Heart left ventricle (tissue), 16 donors: ENCODE data around the gene SSNA1. TPM values are rescaled to one million over a fixed set of nuclear protein-coding genes. Genes with fewer than 3 reads are reported as not detected.

ENCODE experiments used
- ATAC-seq, 4 donors: fragments of 200-7000 bp; cut with Tn5 transposase; one replicate each; pipeline ENCODE4 v1.9.1; 2020 to 2022; ENCODE audit warnings: moderate library complexity in 4 of 4, mild to moderate bottlenecking in 3 of 4, moderate number of reproducible peaks in 1 of 4
- DNase-seq, 5 donors: peaks; one replicate each; pipeline ENCODE4 v3.0.0-alpha.2; 2020
- H3K27ac ChIP-seq, 12 donors: fragments of 200-600 bp; sonication (generic) in 4 of 12; one replicate each; pipeline versions ENCODE4 v1.5.0 to v1.8.0; 2016 to 2022; ENCODE audit warnings: mild to moderate bottlenecking in 2 of 12
- H3K27me3 ChIP-seq, 9 donors: fragments of 200-600 bp; sonication (generic) in 2 of 9; one replicate each; pipeline versions ENCODE4 v1.5.1 to v1.8.0; 2016 to 2022; ENCODE audit warnings: mild to moderate bottlenecking in 3 of 9
- H3K36me3 ChIP-seq, 9 donors: fragments of 200-600 bp; sonication (generic) in 2 of 9; one replicate each; pipeline versions ENCODE4 v1.5.0 to v1.8.0; 2018 to 2022; ENCODE audit warnings: mild to moderate bottlenecking in 2 of 9
- H3K4me1 ChIP-seq, 12 donors: fragments of 200-600 bp; sonication (generic) in 4 of 12; one replicate each; pipeline versions ENCODE4 v1.5.0 to v1.8.0; 2016 to 2022; ENCODE audit warnings: mild to moderate bottlenecking in 3 of 12
- H3K4me3 ChIP-seq, 12 donors: fragments of 200-600 bp; sonication (generic) in 4 of 12; one replicate each; pipeline versions ENCODE4 v1.5.0 to v1.8.0; 2017 to 2022; ENCODE audit warnings: mild to moderate bottlenecking in 9 of 12, moderate library complexity in 4 of 12
- H3K9me3 ChIP-seq, 12 donors: fragments of 200-600 bp; sonication (generic) in 4 of 12; one replicate each; pipeline versions ENCODE4 v1.5.0 to v1.8.0; 2016 to 2022; ENCODE audit warnings: mild to moderate bottlenecking in 1 of 12
- CTCF ChIP-seq, 12 donors: fragments of 200-600 bp; sonication (generic) in 4 of 12; IDR thresholded peaks; one replicate each; pipeline versions ENCODE4 v1.5.0 to v1.8.0; 2018 to 2022; ENCODE audit warnings: antibody characterized with exemption in 12 of 12, mild to moderate bottlenecking in 5 of 12
- POLR2A ChIP-seq, 2 donors: fragments of 450-650 bp; IDR thresholded peaks; one replicate each; pipeline ENCODE4 v1.6.1; 2017; ENCODE audit warnings: antibody characterized with exemption in 2 of 2, mild to moderate bottlenecking in 2 of 2, moderate library complexity in 2 of 2
- WGBS, 4 donors: extraction: QIAGEN DNeasy Blood & Tissue Kit in 2 of 4; methylation state at CpG; one replicate each; pipeline versions ENCODE4 v1.1.5 to v1.1.7; 2013 to 2018; 5-methylcytosine and 5-hydroxymethylcytosine counted together
- intact Hi-C, 10 donors: fragments of 100-400 bp; cut with DNase I; formaldehyde crosslinking; loops; one replicate each; pipeline versions ENCODE4 v1.11.1 to v1.14.2; 2022
- polyA plus RNA-seq, 2 donors: library from polyadenylated mRNA; stranded (reverse); fragments of 200-250 nt; gene quantifications; one replicate each; pipeline ENCODE4 v1.2.3, GENCODE V29; 2013
- total RNA-seq, 9 donors: library from RNA; depleted of rRNA in 2 of 9; stranded (reverse); fragments of >200 nt in 2 of 9; fragmentation: NEBNext Ultra II Directional in 3 of 9; extraction: Animal tissue kit (Norgen Biotek cat#: 25700) in 3 of 9; gene quantifications; one replicate each; pipeline versions ENCODE4 v1.1.0 to v1.2.4, GENCODE V29; 2016 to 2023
- donor health status: ischemic (EF 13 %, LVEDD 7.1; RV severe dilation, severe dysfunction).
- donor health status: healthy with polysubstance abuse.
- donor health status: DM: no; HTN: yes; CAD: no.
- donor health status: DM: no; HTN: no; CAD: no.
- donor health status: ischemic (EF 25% LVEDD 6.9; RV normal size, moderate dysfunction).
- donor health status: ischemic (EF 25% LVEDD 5.7; RV mildly dilated, moderate dysfunction).
- donor health status: healthy.
- donor health status: DM: yes; HTN: yes; CAD: no.
- donor health status: ischemic (EF 35%, LVEDD 5.7; RV mildly dilated, moderate dysfunction).
- donor health status: nonischemic (EF 11% LVEDD 7.7; RV severe dilation, severe dysfunction).
- donor health status: DM: yes; HTN: yes; CAD: no.
- donor health status: PGD.
- donor health status: ischemic (EF 29% LVEDD 5.4; RV normal size, mild dysfunction).
- donor health status: nonischemic (EF 23%, LVEDD 6.1; RV moderate dilation, normal function).

The SSNA1 gene
- total and polyA plus RNA-seq, 11 donors: 46.0 to 161 (median 67.7) TPM

GRCh38 chr9:137189297-137190295 lies 1.1 kb downstream of the SSNA1 start:
- Histone ChIP-seq H3K4me1 (peaks cover 18 to 84% (median 48%) of the 10 kb centered on the region in 12 donors), H3K36me3 (peaks cover 0 to 57% (median 33%) of the 10 kb centered on the region in 9 donors)

GRCh38 chr9:137190315-137190856 lies 1.9 kb downstream of the SSNA1 start:
- H3K27ac ChIP-seq: peak overlapping the region in 8 of 12 donors; percentile 13 to 99 (median 98)
- H3K9me3 ChIP-seq: no peaks in the 10 kb centered on the region
- H3K4me3 ChIP-seq: peak overlapping the region in 2 of 12 donors; percentile 83 to 92
- peaks cover 18 to 84% (median 56%) of the 10 kb centered on the region in 12 donors for H3K4me1 ChIP-seq
- no peak for TF ChIP-seq POLR2A (IDR thresholded peaks at IDR 0.05)
- no peak for TF ChIP-seq CTCF (IDR thresholded peaks at IDR 0.05)
- no peak for DNase-seq
- no peak for ATAC-seq
- 68 to 96% (median 70%) methylated on average over 2 to 9 of the region's 9 CpGs for WGBS, 4 donors
- no peaks in the 10 kb centered on the region for H3K27me3 ChIP-seq
- intact Hi-C loops: loop anchor here in 1 of 10 donors (5.0 kb wide), 1 partner anchor 37 kb away; the partner anchor contains the start of genes CYSRT1 and RNF224
- peaks cover 0 to 50% (median 32%) of the 10 kb centered on the region in 9 donors for H3K36me3 ChIP-seq

More at GRCh38 chr9:137189297-137190295, 1.1 kb downstream of the SSNA1 start:
- ATAC-seq (peak in 1 of 4 donors; percentile 6), DNase-seq (no peak)
- no peaks in the 10 kb centered on the region for H3K9me3 ChIP-seq
- H3K27ac ChIP-seq: peak overlapping the region; percentile 92 to 99 (median 99)
- no peak for TF ChIP-seq CTCF (IDR thresholded peaks at IDR 0.05)
- H3K4me3 ChIP-seq: peak overlapping the region; percentile 68 to 100 (median 90)
- intact Hi-C loops: loop anchor here (5.0 to 10.0 kb wide), 5 partner anchors 33 to 75 kb away; partner anchors contain the start of genes CYSRT1 (in 5 of the 10), RNF224 (in 5 of the 10), RNF208 (in 2 of the 10) and DPP7 (in 1 of the 10)
- H3K27me3 ChIP-seq: no peaks in the 10 kb centered on the region
- 16 to 35% (median 24%) methylated on average over 17 to 23 of the region's 23 CpGs for WGBS, 4 donors

GRCh38 chr9:137191245-137191644 lies 2.8 kb downstream of the SSNA1 start:
- DNase-seq (no peak), ATAC-seq (no peak)
- Histone ChIP-seq H3K36me3 (peaks cover 0 to 41% (median 25%) of the 10 kb centered on the region in 9 donors), H3K27me3 (no peaks in the 10 kb centered on the region), H3K4me3 (no peak overlapping the region), H3K4me1 (peaks cover 18 to 84% (median 60%) of the 10 kb centered on the region in 12 donors), H3K27ac (peak overlapping the region in 1 of 12 donors; percentile 98), H3K9me3 (no peaks in the 10 kb centered on the region)
- no peak for TF ChIP-seq CTCF (IDR thresholded peaks at IDR 0.05)
- no peak for TF ChIP-seq POLR2A (IDR thresholded peaks at IDR 0.05)
- 67 to 84% (median 79%) methylated on average over 2 to 3 of the region's 3 CpGs for WGBS, 4 donors
- intact Hi-C loops: loop anchor here in 1 of 10 donors (5.0 kb wide), 1 partner anchor 36 kb away; the partner anchor contains the start of genes CYSRT1 and RNF224
